HEK293 (cell line): ENCODE data around the gene MCEMP1.

ENCODE experiments used
- CTCF ChIA-PET: fragments of 350-600 bp; formaldehyde crosslinking; extraction: SDS; loops from one replicate; lab custom pipeline; 2021; ENCODE audit warnings: antibody characterized with exemption; lab: Yijun Ruan, JAX
- POLR2A ChIA-PET: fragments of 300-600 bp; formaldehyde crosslinking; extraction: SDS; loops from one replicate; lab custom pipeline; 2020; ENCODE audit warnings: antibody characterized with exemption, inconsistent platforms; lab: Yijun Ruan, JAX
- H3K27ac ChIP-seq: fragments of 200-500 bp; sonication (Bioruptor generic); 2 replicates; pipeline ENCODE4 v1.5.1; 2014; ENCODE audit warnings: low read depth, low read length, control low read depth, inconsistent platforms; ENCODE audit errors: extremely low read depth
- H3K36me3 ChIP-seq, 2 experiments: fragments of 200-500 bp in 1 of 2; sonication (Bioruptor generic) in 1 of 2; 1 replicate in 1 of 2; 2 replicates in 1 of 2; pipeline ENCODE4 v1.5.1; 2014 to 2017; ENCODE audit warnings: inconsistent platforms in 2 of 2, low read length in 2 of 2; ENCODE audit not compliant: control insufficient read depth in 2 of 2, insufficient read depth in 1 of 2
- H3K4me1 ChIP-seq: fragments of 200-500 bp; sonication (Bioruptor generic); 2 replicates; pipeline ENCODE4 v1.5.1; 2014; ENCODE audit warnings: mild to moderate bottlenecking, low read length, inconsistent platforms; ENCODE audit not compliant: control insufficient read depth, insufficient read depth
- H3K4me3 ChIP-seq: 2 replicates; pipeline ENCODE4 v1.5.1; 2011; ENCODE audit warnings: low read depth, mild to moderate bottlenecking, control low read depth, low read length, moderate library complexity
- H3K9me3 ChIP-seq: fragments of 200-500 bp; sonication (Bioruptor generic); 2 replicates; pipeline ENCODE4 v1.5.1; 2014; ENCODE audit warnings: low read depth, low read length, inconsistent platforms; ENCODE audit not compliant: control insufficient read depth, insufficient read depth
- EGR2 ChIP-seq: fragments of 450-650 bp; formaldehyde crosslinking; IDR thresholded peaks from 2 replicates; pipeline ENCODE4 v1.5.1; 2016; ENCODE audit warnings: low read depth, missing biosample characterization, missing genetic modification characterization
- GLIS1 ChIP-seq: fragments of 450-650 bp; formaldehyde crosslinking; IDR thresholded peaks from 2 replicates; pipeline ENCODE4 v1.5.1; 2016; ENCODE audit warnings: missing biosample characterization, missing genetic modification characterization
- KLF10 ChIP-seq: fragments of 450-650 bp; IDR thresholded peaks from 2 replicates; pipeline ENCODE4 v1.5.1; 2018; ENCODE audit warnings: missing biosample characterization, mild to moderate bottlenecking, missing genetic modification characterization
- SCRT1 ChIP-seq: fragments of 450-650 bp; formaldehyde crosslinking; IDR thresholded peaks from 2 replicates; pipeline ENCODE4 v1.5.1; 2016; ENCODE audit warnings: missing biosample characterization, missing genetic modification characterization, borderline replicate concordance
- SETDB1 ChIP-seq: IDR thresholded peaks from one replicate; pipeline ENCODE4 v1.6.1; 2017; ENCODE audit warnings: mild to moderate bottlenecking, low read length, moderate library complexity, mixed read lengths; ENCODE audit not compliant: insufficient read length
- ZBTB21 ChIP-seq: fragments of 450-650 bp; formaldehyde crosslinking; IDR thresholded peaks from 2 replicates; pipeline ENCODE4 v1.5.1; 2017; ENCODE audit warnings: missing biosample characterization, missing genetic modification characterization
- ZEB2 ChIP-seq: fragments of 450-650 bp; formaldehyde crosslinking; IDR thresholded peaks from 2 replicates; pipeline ENCODE4 v1.5.1; 2016; ENCODE audit warnings: missing biosample characterization, missing genetic modification characterization
- ZFHX2 ChIP-seq: fragments of 450-650 bp; formaldehyde crosslinking; conservative IDR thresholded peaks from 2 replicates; pipeline ENCODE4 v1.5.1; 2016; ENCODE audit warnings: missing biosample characterization, missing genetic modification characterization
- ZNF114 ChIP-seq: fragments of 450-650 bp; formaldehyde crosslinking; IDR thresholded peaks from 2 replicates; pipeline ENCODE4 v1.5.0; 2017; ENCODE audit warnings: missing biosample characterization, missing genetic modification characterization
- ZNF214 ChIP-seq: fragments of 450-650 bp; formaldehyde crosslinking; IDR thresholded peaks from 2 replicates; pipeline ENCODE4 v1.5.1; 2017; ENCODE audit warnings: missing biosample characterization, mild to moderate bottlenecking, missing genetic modification characterization, borderline replicate concordance
- ZNF426 ChIP-seq: fragments of 450-650 bp; formaldehyde crosslinking; IDR thresholded peaks from 2 replicates; pipeline ENCODE4 v1.5.1; 2017; ENCODE audit warnings: missing biosample characterization, missing genetic modification characterization, mild to moderate bottlenecking, inconsistent platforms, moderate library complexity
- ZNF433 ChIP-seq: fragments of 450-650 bp; formaldehyde crosslinking; IDR thresholded peaks from 2 replicates; pipeline ENCODE4 v1.5.1; 2016; ENCODE audit warnings: missing biosample characterization, missing genetic modification characterization, low read depth
- ZNF501 ChIP-seq: fragments of 450-650 bp; formaldehyde crosslinking; IDR thresholded peaks from 2 replicates; pipeline ENCODE4 v1.5.1; 2016; ENCODE audit warnings: missing biosample characterization, missing genetic modification characterization
- ZNF510 ChIP-seq: fragments of 450-650 bp; formaldehyde crosslinking; IDR thresholded peaks from 2 replicates; pipeline ENCODE4 v1.5.1; 2018; ENCODE audit warnings: mild to moderate bottlenecking, missing genetic modification characterization, missing biosample characterization; ENCODE audit not compliant: insufficient replicate concordance
- ZNF571 ChIP-seq: fragments of 450-650 bp; formaldehyde crosslinking; IDR thresholded peaks from 2 replicates; pipeline ENCODE4 v1.5.0; 2017; ENCODE audit warnings: missing biosample characterization, missing genetic modification characterization
- ZNF621 ChIP-seq: fragments of 450-650 bp; formaldehyde crosslinking; IDR thresholded peaks from 2 replicates; pipeline ENCODE4 v1.5.1; 2017; ENCODE audit warnings: missing biosample characterization, missing genetic modification characterization
- ZNF623 ChIP-seq: fragments of 450-650 bp; formaldehyde crosslinking; IDR thresholded peaks from 2 replicates; pipeline ENCODE4 v1.5.1; 2016; ENCODE audit warnings: missing biosample characterization, missing genetic modification characterization
- ZSCAN23 ChIP-seq: fragments of 450-650 bp; formaldehyde crosslinking; IDR thresholded peaks from 2 replicates; pipeline ENCODE4 v1.5.1; 2016; ENCODE audit warnings: missing biosample characterization, missing genetic modification characterization
- ZSCAN30 ChIP-seq: fragments of 450-650 bp; IDR thresholded peaks from 2 replicates; pipeline ENCODE4 v1.5.1; 2018; ENCODE audit warnings: missing biosample characterization, mild to moderate bottlenecking, missing genetic modification characterization, moderate library complexity

MCEMP1 gene, protein sequence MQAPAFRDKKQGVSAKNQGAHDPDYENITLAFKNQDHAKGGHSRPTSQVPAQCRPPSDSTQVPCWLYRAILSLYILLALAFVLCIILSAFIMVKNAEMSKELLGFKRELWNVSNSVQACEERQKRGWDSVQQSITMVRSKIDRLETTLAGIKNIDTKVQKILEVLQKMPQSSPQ

GRCh38 chr19:7676854-7677253 is at the start of gene MCEMP1:
MCEMP1 (plus strand) TSS chr19:7677090; CDS start chr19:7677121, 31 bp downstream.
- H3K4me1 ChIP-seq = no peaks in the 10 kb centered on the region
- TF ChIP-seq SCRT1 (tag by site-specific recombination) (no peak), ZFHX2 (tag by site-specific recombination) (peak; percentile 58), EGR2 (peak; percentile 46; the same call in 1 of the 2 replicates), ZSCAN23 (no peak), ZNF214 (tag by site-specific recombination) (no peak), ZEB2 (tag by site-specific recombination) (no peak), ZSCAN30 (no peak)
- no peak within 1 kb of the TSS for H3K4me3 ChIP-seq
- no peak within 1 kb of the TSS for H3K27ac ChIP-seq
- ChIA-PET CTCF (interaction anchor here (1.6 kb wide), 1 partner anchor 25 kb away, joined by 5 read pairs; no protein-coding TSS in a partner anchor), POLR2A (no interaction called here)
- H3K9me3 ChIP-seq = no peaks in the 10 kb centered on the region
- no peaks in the 10 kb centered on the region for H3K36me3 ChIP-seq

- H3K9me3 ChIP-seq = no peaks in the 10 kb centered on the region
- H3K4me3 ChIP-seq = no peak overlapping the region
- H3K27ac ChIP-seq = no peak overlapping the region
- ChIA-PET POLR2A (no interaction called here), CTCF (interaction anchor here (1.1 kb wide), 1 partner anchor 59 kb away, joined by 3 read pairs; no protein-coding TSS in a partner anchor)
- peaks cover 4% of the 10 kb centered on the region; the same call in 1 of the 2 replicates for H3K4me1 ChIP-seq
- TF ChIP-seq ZNF510 (tag by site-specific recombination) (no peak), ZNF501 (tag by site-specific recombination) (no peak), SCRT1 (tag by site-specific recombination) (no peak), ZNF426 (no peak), GLIS1 (tag by site-specific recombination) (no peak), ZNF114 (tag by site-specific recombination) (no peak), ZNF621 (tag by site-specific recombination) (no peak), SETDB1 (no peak), ZBTB21 (tag by site-specific recombination) (no peak), ZNF571 (tag by site-specific recombination) (no peak)
- peaks cover 0 to 59% of the 10 kb centered on the region in 2 experiments; a peak in 2 of 3 replicates for H3K36me3 ChIP-seq
Observed at GRCh38 chr19:7627166-7627565, 49.7 kb upstream of the MCEMP1 start.

DNA sequence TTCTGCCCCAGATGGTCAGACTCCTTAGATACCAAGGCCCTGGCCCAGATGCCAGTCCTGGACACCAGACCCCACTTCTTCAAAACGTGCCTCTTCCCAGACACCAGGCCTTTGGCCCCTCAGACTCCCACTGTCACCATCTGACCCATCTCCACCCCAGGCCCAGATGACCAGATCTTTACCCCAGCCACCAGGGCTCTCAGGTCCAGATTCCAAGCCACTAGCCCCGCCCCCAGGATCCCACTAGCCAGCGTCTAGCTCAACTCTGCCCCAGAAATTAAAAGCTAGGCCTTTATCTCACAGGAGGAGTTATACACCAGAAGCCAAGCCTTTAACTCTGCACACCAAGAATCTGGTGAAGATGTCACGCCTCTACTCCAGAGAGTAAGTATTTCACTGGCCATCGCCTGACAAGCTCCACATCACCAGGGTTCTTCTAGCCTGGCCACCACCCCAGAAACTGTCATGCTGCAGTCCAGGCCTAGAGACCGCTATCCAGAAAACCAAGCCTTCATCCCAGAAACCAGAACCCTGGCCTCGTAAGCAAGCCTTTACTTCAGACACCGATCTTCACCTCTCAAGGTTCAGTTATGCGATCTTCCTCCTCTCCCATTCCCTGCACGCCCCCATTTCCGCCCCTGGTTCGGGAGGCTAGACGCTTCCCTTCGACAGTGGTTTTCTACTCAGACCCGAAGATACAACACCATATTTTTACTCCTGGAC is 48.1 kb upstream of the MCEMP1 start:
- CTCF ChIA-PET = interaction anchor here (0.6 kb wide), 1 partner anchor 224 kb away, joined by 3 read pairs; no protein-coding TSS in a partner anchor
- H3K27ac ChIP-seq = no peak overlapping the region
- H3K4me1 ChIP-seq = peaks cover 4% of the 10 kb centered on the region; the same call in 1 of the 2 replicates
- peaks cover 0 to 47% of the 10 kb centered on the region in 2 experiments; a peak in 2 of 3 replicates for H3K36me3 ChIP-seq
- peak overlapping the region; percentile 91 for H3K4me3 ChIP-seq
- no peaks in the 10 kb centered on the region for H3K9me3 ChIP-seq
- POLR2A ChIA-PET = interaction anchor here (0.6 to 1.9 kb wide), 7 partner anchors 9 to 551 kb away, joined by 3 to 14 read pairs (median 7); partner anchors contain the start of gene CAMSAP3
- TF ChIP-seq KLF10 (tag by site-specific recombination) (no peak), ZNF623 (tag by site-specific recombination) (0 out of 2 replicates have a peak, but pooled peaks have one; percentile 11), ZNF433 (tag by site-specific recombination) (no peak)
